ENCODE measurements around the gene QRFP. TPM values are rescaled to one million over a fixed set of nuclear protein-coding genes. Genes with fewer than 3 reads are reported as not detected.

The QRFP gene
- total and polyA plus RNA-seq, 4 donors, result 0.05 TPM; not detected in 3

DNA sequence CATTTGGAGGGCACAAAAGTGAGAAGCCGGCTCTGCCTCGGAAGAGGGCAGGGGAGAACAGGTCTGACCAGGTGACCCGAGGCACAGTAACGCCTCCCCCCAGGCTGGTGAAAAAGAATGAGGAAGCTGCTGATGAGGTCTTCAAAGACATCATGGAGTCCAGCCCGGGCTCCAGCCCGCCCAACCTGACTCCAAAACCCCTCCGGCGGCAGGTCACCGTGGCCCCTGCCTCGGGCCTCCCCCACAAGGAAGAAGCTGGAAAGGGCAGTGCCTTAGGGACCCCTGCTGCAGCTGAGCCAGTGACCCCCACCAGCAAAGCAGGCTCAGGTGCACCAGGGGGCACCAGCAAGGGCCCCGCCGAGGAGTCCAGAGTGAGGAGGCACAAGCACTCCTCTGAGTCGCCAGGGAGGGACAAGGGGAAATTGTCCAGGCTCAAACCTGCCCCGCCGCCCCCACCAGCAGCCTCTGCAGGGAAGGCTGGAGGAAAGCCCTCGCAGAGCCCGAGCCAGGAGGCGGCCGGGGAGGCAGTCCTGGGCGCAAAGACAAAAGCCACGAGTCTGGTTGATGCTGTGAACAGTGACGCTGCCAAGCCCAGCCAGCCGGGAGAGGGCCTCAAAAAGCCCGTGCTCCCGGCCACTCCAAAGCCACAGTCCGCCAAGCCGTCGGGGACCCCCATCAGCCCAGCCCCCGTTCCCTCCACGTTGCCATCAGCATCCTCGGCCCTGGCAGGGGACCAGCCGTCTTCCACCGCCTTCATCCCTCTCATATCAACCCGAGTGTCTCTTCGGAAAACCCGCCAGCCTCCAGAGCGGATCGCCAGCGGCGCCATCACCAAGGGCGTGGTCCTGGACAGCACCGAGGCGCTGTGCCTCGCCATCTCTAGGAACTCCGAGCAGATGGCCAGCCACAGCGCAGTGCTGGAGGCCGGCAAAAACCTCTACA is 11.8 kb downstream of the QRFP start:
- peaks cover 21 to 78% (median 33%) of the 10 kb centered on the region in 4 donors for H3K36me3 ChIP-seq (ENCODE audit: control insufficient read depth in 4 of 4, insufficient read depth in 3 of 4, low read depth in 1 of 4, low read length in 3 of 4)
- H3K27me3 ChIP-seq (ENCODE audit: control insufficient read depth in 4 of 4, insufficient read depth in 4 of 4, low read length in 3 of 4), result no peaks in the 10 kb centered on the region
- no peak overlapping the region for H3K9ac ChIP-seq (ENCODE audit: low read depth in 1 of 2, low read length in 2 of 2)
- no peaks in the 10 kb centered on the region for H3K4me1 ChIP-seq (ENCODE audit: control insufficient read depth in 4 of 4, insufficient read depth in 4 of 4, low read length in 3 of 4)
- no peak for DNase-seq (ENCODE audit: low spot score)
- TF ChIP-seq TAF1 (conservative IDR thresholded peaks at IDR 0.05), result no peak
- no peak for TF ChIP-seq REST (IDR thresholded peaks at IDR 0.05)
- no peak for TF ChIP-seq FOXA2 (IDR thresholded peaks at IDR 0.05)
- no peak for TF ChIP-seq JUND (IDR thresholded peaks at IDR 0.05)
- no peak for TF ChIP-seq NR2F2 (IDR thresholded peaks at IDR 0.05)
- TF ChIP-seq FOXA1 (IDR thresholded peaks at IDR 0.05), result no peak
- TF ChIP-seq HNF4A (conservative IDR thresholded peaks at IDR 0.05), result no peak
- no peak for TF ChIP-seq EGR1 (IDR thresholded peaks at IDR 0.05; ENCODE audit: low read depth in 2 of 2)
- no peak for TF ChIP-seq YY1 (IDR thresholded peaks at IDR 0.05)
- no peak for TF ChIP-seq GABPA (IDR thresholded peaks at IDR 0.05 in 1 of 2, conservative IDR thresholded peaks at IDR 0.05 in 1 of 2)
- no peak for TF ChIP-seq MAX (IDR thresholded peaks at IDR 0.05)
- TF ChIP-seq HNF4G (IDR thresholded peaks at IDR 0.05), result no peak
- TF ChIP-seq, protein P1, sequence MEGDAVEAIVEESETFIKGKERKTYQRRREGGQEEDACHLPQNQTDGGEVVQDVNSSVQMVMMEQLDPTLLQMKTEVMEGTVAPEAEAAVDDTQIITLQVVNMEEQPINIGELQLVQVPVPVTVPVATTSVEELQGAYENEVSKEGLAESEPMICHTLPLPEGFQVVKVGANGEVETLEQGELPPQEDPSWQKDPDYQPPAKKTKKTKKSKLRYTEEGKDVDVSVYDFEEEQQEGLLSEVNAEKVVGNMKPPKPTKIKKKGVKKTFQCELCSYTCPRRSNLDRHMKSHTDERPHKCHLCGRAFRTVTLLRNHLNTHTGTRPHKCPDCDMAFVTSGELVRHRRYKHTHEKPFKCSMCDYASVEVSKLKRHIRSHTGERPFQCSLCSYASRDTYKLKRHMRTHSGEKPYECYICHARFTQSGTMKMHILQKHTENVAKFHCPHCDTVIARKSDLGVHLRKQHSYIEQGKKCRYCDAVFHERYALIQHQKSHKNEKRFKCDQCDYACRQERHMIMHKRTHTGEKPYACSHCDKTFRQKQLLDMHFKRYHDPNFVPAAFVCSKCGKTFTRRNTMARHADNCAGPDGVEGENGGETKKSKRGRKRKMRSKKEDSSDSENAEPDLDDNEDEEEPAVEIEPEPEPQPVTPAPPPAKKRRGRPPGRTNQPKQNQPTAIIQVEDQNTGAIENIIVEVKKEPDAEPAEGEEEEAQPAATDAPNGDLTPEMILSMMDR (IDR thresholded peaks at IDR 0.05; ENCODE audit: low read depth, low read length, missing input control), result no peak
- TF ChIP-seq, protein P2, sequence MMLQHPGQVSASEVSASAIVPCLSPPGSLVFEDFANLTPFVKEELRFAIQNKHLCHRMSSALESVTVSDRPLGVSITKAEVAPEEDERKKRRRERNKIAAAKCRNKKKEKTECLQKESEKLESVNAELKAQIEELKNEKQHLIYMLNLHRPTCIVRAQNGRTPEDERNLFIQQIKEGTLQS (IDR thresholded peaks at IDR 0.05), result no peak
- TF ChIP-seq, protein P3, sequence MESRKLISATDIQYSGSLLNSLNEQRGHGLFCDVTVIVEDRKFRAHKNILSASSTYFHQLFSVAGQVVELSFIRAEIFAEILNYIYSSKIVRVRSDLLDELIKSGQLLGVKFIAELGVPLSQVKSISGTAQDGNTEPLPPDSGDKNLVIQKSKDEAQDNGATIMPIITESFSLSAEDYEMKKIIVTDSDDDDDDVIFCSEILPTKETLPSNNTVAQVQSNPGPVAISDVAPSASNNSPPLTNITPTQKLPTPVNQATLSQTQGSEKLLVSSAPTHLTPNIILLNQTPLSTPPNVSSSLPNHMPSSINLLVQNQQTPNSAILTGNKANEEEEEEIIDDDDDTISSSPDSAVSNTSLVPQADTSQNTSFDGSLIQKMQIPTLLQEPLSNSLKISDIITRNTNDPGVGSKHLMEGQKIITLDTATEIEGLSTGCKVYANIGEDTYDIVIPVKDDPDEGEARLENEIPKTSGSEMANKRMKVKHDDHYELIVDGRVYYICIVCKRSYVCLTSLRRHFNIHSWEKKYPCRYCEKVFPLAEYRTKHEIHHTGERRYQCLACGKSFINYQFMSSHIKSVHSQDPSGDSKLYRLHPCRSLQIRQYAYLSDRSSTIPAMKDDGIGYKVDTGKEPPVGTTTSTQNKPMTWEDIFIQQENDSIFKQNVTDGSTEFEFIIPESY (IDR thresholded peaks at IDR 0.05), result no peak
- no peak for TF ChIP-seq RAD21 (IDR thresholded peaks at IDR 0.05)
- H3K9me3 ChIP-seq (ENCODE audit: control insufficient read depth in 4 of 4, low read length in 3 of 4), result no peaks in the 10 kb centered on the region
- no peak overlapping the region for H3K4me3 ChIP-seq (ENCODE audit: low read depth in 1 of 3, low read length in 3 of 3)
- 95% methylated on average over 47 of the region's 47 CpGs for WGBS
- no peak overlapping the region for H3K27ac ChIP-seq (ENCODE audit: low read depth in 1 of 2, low read length in 2 of 2)

Data from liver (tissue), 9 donors.